ENCODE measurements around the gene STS. TPM values are rescaled to one million over a fixed set of nuclear protein-coding genes. Genes with fewer than 3 reads are reported as not detected.

The STS gene, protein sequence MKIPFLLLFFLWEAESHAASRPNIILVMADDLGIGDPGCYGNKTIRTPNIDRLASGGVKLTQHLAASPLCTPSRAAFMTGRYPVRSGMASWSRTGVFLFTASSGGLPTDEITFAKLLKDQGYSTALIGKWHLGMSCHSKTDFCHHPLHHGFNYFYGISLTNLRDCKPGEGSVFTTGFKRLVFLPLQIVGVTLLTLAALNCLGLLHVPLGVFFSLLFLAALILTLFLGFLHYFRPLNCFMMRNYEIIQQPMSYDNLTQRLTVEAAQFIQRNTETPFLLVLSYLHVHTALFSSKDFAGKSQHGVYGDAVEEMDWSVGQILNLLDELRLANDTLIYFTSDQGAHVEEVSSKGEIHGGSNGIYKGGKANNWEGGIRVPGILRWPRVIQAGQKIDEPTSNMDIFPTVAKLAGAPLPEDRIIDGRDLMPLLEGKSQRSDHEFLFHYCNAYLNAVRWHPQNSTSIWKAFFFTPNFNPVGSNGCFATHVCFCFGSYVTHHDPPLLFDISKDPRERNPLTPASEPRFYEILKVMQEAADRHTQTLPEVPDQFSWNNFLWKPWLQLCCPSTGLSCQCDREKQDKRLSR
- total RNA-seq (2014; rRNA removed): 7.9 and 10.0 TPM in 2 replicates
- 5.7 TPM for polyA plus RNA-seq (2012)

GRCh38 chrX:7147413-7147977 is at the start of gene STS:
Gene STS, plus strand, starts transcription at chrX:7147712. Its CDS starts 105,488 bp downstream, at chrX:7253200.
- DNase-seq (ENCODE audit: low read depth): no peak

DNA sequence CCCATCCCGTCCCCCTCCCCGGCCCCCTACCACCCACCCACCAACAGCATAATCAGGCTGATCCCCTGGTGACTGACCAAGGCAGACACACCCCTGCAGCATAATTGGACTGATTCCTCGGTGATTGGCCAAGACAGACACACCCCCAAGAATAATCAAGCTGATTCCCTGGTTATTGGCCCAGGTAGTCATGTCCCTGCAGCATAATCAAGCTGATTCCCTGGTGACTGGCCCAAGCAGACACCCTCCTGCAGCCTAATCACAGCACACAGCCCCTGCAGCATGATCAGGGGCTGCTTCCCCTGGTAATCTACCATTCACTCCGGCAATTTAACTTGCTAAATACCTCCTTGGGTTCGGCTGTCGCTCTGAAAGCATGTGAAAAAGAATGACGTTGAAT is 47.5 kb upstream of the STS start:
- DNase-seq (ENCODE audit: low read depth): no peak

DNA sequence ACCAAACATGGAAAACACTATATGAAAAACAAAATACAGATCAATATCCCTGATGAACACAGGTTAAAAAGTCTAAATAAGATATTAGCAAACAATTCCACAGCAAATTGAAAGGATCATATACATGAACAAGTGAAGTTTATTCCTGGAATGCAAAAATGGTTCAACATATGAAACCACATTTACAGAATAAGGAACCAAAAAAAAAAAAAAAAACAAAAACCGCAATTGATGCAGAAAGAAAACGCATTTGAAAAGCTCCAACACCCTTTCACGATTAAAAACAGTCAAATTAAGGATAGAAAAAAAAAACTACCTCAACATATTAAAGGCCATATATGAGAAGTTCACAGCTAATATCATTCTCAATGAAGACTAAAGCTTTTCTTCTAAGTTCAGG is 45.4 kb upstream of the STS start:
- DNase-seq (ENCODE audit: low read depth): no peak

DNA sequence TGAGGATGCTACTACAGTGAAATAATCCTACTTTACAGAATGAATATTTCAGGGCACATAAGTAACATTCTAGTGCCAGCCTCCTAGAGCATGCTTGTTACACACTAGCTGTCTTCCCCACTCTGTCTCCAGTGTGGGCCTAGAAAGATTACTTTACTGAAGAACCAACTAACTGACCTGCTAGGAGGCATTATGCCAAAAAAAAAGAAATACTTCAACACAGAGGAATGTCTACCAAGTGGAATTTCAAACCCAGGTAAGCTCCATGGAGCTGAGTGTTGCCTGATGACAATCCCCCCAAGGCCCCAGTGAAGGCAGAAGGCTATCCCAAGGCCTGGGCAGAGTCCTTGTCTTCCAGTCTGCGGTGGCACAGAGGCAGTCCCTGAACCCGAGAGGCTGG is 40.9 kb upstream of the STS start:
- no peak for DNase-seq (ENCODE audit: low read depth)

DNA sequence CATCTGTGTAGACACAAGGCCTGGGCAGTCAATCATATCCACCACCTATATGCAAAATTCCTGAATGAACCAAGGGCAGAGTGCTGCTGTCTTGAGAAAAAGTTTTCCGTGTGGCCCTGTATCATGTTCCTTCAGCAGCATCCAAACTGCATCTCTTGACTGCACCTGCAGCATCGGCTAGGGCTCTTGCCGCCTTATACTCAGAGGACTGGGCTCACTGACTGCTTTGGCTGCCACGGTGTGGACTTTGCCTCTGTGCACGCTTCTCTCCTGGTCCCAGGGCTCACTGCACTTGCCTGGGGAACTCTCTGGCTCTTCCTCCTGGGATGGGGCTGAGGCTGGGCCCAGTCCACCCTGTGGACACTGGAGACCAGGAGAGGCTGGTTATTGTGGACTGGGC is 39.5 kb upstream of the STS start:
- DNase-seq (ENCODE audit: low read depth): no peak

GRCh38 chrX:7109049-7109531 is 38.4 kb upstream of the STS start:
- DNase-seq (ENCODE audit: low read depth): peak; percentile 44

DNA sequence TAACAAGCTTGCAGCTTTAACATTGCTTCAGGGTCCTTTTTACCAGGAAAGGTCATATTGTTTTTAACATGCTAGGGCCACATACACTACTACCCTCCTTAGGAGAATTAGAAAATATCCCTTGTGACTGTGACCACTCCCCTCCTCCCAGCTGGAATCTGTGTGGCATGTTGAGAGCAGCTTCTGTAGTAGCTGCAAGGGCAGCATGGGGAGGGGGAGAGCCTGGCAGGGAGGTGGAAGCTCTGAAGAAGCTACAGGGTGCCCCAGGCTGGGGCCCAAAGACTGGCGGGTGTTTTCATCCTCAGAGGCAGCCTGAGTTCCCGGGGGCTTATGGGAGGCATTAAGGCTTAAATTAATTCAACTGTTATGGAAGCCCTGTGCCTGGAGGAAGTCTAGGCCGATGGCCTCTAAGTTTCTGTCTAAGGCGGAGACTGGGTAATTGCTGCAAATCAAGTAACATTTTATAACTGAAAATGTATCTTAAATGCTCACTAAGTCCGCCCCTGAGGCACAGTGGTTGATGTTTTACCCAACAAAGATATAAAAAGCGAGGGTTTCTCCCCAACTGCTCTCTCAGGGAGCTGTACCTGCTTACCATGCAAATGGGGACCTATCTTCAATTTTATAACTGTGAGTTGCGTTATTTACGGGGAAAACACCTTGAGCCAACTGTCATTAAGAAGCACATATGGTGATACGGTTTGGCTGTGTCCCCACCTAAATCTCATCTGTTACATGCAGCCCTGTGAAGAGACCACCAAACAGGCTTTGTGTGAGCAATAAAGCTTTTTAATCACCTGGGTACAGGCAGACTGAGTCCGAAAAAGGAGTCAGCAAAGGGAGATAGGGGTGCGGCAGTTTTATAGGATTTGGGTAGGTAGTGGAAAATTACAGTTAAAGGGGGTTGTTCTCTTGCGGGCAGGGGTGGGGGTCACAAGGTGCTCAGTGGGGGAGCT is 37.4 kb upstream of the STS start:
- DNase-seq (ENCODE audit: low read depth): no peak

GRCh38 chrX:7110821-7111276 is 36.7 kb upstream of the STS start:
- DNase-seq (ENCODE audit: low read depth): peak; percentile 39

- DNase-seq (ENCODE audit: low read depth): no peak
These were observed 36.0 kb upstream of the STS start for GRCh38 chrX:7111518-7111917.

GRCh38 chrX:7112071-7112470 is 35.4 kb upstream of the STS start:
- DNase-seq (ENCODE audit: low read depth): no peak

DNA sequence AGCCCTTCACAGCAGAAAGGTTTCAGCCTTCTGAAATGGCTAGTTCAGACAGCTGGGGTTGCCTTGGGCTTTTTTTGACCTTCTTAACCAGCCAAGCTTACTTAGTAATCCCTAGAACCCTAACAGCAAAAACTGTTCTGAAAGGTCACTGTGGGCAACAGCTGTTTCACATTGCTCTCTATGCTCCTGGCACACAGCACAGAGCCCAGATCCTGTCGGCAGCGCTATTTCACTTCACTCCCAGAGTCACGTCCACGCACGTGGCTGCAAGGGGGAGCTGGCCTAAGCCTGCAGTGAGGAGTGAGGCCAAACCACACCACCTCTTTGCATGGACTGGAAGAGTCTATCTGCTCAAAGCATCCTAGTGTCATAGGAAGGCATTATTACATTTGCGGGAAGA is 32.0 kb upstream of the STS start:
- DNase-seq (ENCODE audit: low read depth): peak; percentile 65

DNA sequence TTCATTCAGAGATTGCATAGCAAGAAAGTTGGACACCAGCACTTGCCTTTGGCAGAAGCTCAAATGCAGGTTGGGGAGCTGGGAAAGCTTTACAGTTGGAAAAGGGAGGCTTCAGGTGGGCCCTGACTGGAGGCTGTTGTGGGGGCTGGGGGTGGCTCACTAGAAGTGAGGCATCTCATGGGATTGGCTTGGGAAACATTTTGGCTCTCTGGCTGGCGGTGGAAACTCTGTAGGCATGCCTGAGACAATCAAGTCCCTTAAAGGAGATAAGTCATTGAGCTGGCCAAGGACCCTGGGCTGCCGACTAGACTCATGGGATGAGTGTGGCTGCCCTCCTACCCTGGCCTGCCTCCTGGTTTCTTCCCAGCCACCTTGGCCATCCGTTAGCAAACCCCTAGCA is 31.4 kb upstream of the STS start:
- DNase-seq (ENCODE audit: low read depth): no peak

GRCh38 chrX:7117587-7117986 is 29.9 kb upstream of the STS start:
- DNase-seq (ENCODE audit: low read depth): no peak

- DNase-seq (ENCODE audit: low read depth): peak; percentile 63
These were observed 27.3 kb upstream of the STS start for GRCh38 chrX:7119950-7120877.

GRCh38 chrX:7120878-7121219 is 26.7 kb upstream of the STS start:
- no peak for DNase-seq (ENCODE audit: low read depth)

DNA sequence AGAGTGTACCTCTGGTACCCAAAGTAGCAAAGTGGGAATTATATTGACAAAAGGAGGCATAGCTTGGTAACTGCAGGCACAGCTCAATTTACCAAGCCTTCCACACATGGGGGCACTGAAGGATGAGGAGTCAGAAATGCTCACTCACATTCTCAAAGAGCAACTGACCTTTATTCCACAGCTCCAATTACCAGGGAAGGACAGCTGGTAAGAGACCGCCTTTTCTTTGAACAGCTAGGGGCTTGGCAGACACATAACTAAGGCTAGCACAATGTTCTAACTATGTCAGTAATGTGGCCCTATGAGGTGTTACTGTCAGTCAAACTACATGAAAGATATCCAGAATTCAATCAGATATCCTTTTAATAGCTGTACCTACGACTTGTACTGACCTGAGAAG is 20.5 kb upstream of the STS start:
- peak; percentile 85 for DNase-seq (ENCODE audit: low read depth)

DNA sequence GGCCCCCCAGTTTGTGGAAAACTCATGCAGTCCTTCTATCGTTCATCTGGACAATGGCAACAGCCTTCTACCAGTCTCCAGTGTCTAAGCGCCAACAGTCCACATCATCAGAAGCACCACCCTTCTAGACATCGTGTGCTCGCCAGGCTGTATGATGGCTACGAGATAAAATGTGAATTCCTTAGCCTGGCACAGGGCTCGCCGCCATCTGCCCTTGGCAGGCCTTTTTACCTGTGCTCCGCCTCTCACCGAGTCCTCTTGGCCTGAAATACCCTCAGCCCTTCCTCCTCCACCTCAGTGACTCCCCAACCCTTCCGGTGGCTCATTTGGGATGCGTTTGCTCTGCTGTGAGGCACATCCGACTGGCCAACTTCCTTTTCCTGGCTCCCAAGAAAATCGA is 15.9 kb upstream of the STS start:
- DNase-seq (ENCODE audit: low read depth): no peak

DNA sequence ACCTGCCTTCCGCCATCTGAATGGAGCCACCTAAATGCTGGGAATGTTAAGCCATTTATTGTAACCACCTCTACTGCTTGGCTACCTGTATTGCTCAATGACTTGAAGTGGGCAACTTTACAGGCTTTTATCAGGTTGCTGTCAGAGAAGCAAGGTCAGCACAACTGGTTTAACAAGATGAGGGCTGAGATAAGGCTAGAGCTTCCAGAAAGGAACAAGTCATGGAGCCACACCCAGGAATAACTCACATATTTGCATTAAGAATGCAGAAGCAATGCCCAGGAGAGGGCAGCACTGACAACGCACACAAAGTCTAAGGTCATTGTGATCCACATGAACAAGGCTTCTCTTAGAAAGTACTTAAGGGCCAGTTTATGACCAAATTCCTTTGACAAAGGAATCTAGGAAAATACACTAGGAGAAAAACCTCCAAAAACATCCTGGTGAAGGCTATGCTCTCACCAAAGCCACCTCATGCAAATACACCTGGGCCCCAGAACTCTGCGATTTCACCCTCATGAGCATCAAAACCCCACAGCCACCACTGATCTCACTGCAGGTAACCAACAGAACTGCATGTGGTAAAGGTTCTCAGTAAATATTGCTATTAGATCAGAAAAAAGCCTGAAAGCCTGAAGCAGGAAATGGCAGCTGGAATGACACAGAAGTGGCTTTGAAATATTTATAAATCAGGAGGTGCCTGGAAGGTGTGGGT is 15.0 kb upstream of the STS start:
- peak; percentile 77 for DNase-seq (ENCODE audit: low read depth)

DNA sequence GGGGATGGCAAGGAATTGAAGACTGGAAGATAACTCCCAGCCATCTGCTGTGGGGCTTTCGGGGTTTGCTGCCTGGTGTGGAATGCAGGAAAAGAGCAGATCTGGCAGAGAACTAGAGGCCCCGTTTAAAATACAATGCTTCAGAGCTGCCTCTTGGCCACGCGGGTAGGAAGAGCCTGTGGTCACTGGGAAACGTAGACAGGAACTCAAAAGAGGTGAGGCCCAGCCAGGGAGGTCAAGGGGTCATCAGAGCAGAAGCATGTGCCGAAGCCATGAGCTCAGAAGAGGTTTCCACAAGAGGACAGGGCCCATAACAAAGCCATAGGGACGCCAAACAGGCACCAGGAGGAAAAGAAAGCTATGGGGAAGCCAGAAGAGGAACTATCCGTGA is 14.5 kb upstream of the STS start:
- peak; percentile 53 for DNase-seq (ENCODE audit: low read depth)

GRCh38 chrX:7134981-7135380 is 12.5 kb upstream of the STS start:
- DNase-seq (ENCODE audit: low read depth): no peak
